Activated T-cell treated with anti-CD3 and anti-CD28 coated beads for 48 hours (primary cell): ENCODE measurements around the gene ITGA1.
A peak's percentile ranks its signal among the peaks of the same experiment; 100 is the strongest.

Source experiments
- DNase-seq: peaks from one replicate; pipeline ENCODE4 v3.0.0-alpha.2; 2020; ENCODE audit warnings: low read depth

The ITGA1 gene

GRCh38 chr5:52772668-52773067 is 15.0 kb upstream of the ITGA1 start:
- no peak for DNase-seq

- DNase-seq: no peak
Measured at GRCh38 chr5:52773342-52773741, 14.4 kb upstream of the ITGA1 start.

- DNase-seq: no peak
Measured at GRCh38 chr5:52774005-52774410, 13.7 kb upstream of the ITGA1 start.

- no peak for DNase-seq
Measured at GRCh38 chr5:52776116-52776515, 11.6 kb upstream of the ITGA1 start.

GRCh38 chr5:52777186-52777585 is 10.5 kb upstream of the ITGA1 start:
- DNase-seq: no peak

GRCh38 chr5:52778781-52779180 is 8.9 kb upstream of the ITGA1 start:
- DNase-seq: no peak

GRCh38 chr5:52779213-52779612 is 8.5 kb upstream of the ITGA1 start:
- DNase-seq: no peak

GRCh38 chr5:52783226-52783959 is 4.3 kb upstream of the ITGA1 start:
- no peak for DNase-seq

GRCh38 chr5:52784737-52785136 is 3.0 kb upstream of the ITGA1 start:
- no peak for DNase-seq

GRCh38 chr5:52786391-52786790 is 1.3 kb upstream of the ITGA1 start:
- DNase-seq: no peak

- DNase-seq: no peak
Measured at GRCh38 chr5:52786949-52787599, 642 bp upstream of the ITGA1 start.

- no peak for DNase-seq
Measured at GRCh38 chr5:52788505-52788821, 747 bp downstream of the ITGA1 start.

- no peak for DNase-seq
Measured at GRCh38 chr5:52789378-52789777, 1.7 kb downstream of the ITGA1 start.

GRCh38 chr5:52789851-52790250 is 2.1 kb downstream of the ITGA1 start:
- DNase-seq: no peak

- no peak for DNase-seq
Measured at GRCh38 chr5:52791366-52791765, 3.6 kb downstream of the ITGA1 start.

- DNase-seq: no peak
Measured at GRCh38 chr5:52794519-52794918, 6.8 kb downstream of the ITGA1 start.

- DNase-seq: no peak
Measured at GRCh38 chr5:52796031-52796430, 8.3 kb downstream of the ITGA1 start.

GRCh38 chr5:52796516-52797103 is 8.9 kb downstream of the ITGA1 start:
- DNase-seq: no peak

- no peak for DNase-seq
Measured at GRCh38 chr5:52798938-52799337, 11.2 kb downstream of the ITGA1 start.

GRCh38 chr5:52799358-52799982 is 11.8 kb downstream of the ITGA1 start:
- no peak for DNase-seq

- DNase-seq: peak; percentile 94
Measured at GRCh38 chr5:52799983-52800393, 12.3 kb downstream of the ITGA1 start.

GRCh38 chr5:52800394-52801213 is 12.9 kb downstream of the ITGA1 start:
- peak; percentile 54 for DNase-seq
